Astrocyte of the hippocampus (primary cell): ENCODE data around the gene POLH.
A peak's percentile ranks its signal among the peaks of the same experiment; 100 is the strongest.

Source experiments
- DNase-seq: peaks from one replicate; pipeline ENCODE4 v3.0.0; 2011; ENCODE audit warnings: low read depth, low spot score

The POLH gene

DNA sequence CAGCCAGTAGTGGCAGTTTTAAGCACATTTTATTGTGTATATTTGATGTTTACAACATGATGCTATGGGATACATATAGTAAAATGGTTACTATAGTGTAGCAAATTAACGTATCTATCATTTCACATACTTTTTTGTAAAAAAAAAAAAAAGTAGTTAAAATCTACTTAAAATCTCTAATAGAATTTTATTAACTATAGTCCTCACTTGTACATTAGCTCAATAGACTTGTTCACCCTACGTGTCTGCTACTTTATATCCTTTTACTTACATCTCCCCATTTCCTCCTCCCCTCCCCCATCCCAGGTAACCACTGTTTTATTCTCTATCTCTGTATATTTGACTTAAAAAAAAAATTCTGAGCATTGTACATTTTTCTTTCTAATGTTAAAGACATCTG is 30.0 kb downstream of the POLH start:
- DNase-seq: no peak

- DNase-seq: peak; percentile 89
Measured at GRCh38 chr6:43608310-43608763, 32.4 kb downstream of the POLH start.

DNA sequence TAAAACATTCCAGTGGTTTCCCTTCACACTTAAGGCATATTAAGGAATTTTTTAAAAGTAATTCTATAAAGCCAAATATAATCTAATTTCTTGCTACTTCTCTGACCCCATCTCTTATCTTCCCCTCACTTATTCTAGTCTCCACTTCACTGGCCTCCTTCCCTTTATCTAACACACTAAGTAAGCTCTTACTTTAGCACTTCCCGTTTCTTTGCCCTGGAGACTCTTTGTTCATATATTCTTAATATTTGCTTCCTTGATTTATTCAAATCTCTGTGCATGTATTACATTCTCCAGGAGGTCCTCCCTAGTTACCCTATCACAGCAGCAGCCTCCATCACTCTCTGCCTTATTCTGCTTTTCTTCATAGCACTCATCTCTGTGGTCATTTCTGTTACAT is 32.8 kb downstream of the POLH start:
- no peak for DNase-seq

GRCh38 chr6:43609402-43609801 is 33.4 kb downstream of the POLH start:
- DNase-seq: no peak

GRCh38 chr6:43610431-43610830 is 34.4 kb downstream of the POLH start:
- DNase-seq: no peak

DNA sequence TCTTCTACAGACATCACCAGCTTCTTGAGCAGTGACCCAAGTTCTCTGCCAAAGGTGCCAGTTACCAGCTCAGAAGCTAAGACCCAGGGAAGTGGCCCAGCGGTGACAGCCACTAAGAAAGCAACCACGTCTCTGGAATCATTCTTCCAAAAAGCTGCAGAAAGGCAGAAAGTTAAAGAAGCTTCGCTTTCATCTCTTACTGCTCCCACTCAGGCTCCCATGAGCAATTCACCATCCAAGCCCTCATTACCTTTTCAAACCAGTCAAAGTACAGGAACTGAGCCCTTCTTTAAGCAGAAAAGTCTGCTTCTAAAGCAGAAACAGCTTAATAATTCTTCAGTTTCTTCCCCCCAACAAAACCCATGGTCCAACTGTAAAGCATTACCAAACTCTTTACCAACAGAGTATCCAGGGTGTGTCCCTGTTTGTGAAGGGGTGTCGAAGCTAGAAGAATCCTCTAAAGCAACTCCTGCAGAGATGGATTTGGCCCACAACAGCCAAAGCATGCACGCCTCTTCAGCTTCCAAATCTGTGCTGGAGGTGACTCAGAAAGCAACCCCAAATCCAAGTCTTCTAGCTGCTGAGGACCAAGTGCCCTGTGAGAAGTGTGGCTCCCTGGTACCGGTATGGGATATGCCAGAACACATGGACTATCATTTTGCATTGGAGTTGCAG is 37.9 kb downstream of the POLH start:
- no peak for DNase-seq

DNA sequence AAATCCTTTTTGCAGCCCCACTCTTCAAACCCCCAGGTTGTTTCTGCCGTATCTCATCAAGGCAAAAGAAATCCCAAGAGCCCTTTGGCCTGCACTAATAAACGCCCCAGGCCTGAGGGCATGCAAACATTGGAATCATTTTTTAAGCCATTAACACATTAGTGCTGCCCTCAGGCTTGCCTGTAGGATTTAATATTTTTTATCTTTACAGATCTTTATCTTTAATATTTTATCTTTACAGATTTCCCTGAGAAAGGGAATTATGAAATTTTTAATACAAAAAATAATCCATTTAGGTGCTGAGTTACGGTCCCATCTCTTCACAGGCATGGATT is 38.4 kb downstream of the POLH start:
- no peak for DNase-seq

DNA sequence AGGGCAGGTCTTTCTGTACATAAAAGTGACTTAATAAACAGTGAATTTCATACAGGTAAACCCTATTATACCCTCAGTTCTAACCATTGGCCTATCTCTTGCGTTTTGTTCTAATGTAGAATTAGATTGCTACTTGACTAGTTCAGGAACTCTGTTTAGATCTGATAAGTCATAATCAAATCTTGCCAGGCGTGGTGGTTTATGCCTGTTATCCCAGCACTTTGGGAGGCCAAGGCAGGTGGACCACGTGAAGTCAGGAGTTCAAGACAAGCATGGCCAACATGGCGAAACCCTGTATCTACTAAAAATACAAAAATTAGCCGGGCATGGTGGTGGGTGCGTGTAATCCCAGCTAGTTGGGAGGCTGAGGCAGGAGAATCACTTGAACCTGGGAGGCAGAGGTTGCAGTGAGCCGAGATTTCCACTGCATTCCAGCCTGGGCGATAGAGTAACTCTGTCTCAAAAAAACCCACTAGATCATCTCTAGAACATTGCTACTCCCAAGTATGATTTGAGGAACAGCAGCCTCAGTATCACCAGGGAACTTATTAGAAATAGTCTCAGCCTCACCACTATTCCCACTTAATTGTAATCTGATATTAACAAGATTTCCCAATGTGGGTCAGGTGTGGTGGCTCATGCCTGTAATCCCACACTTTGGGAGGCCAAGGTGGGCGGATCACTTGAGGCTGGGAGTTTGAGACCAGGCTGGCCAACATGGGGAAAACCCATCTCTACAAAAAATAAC is 40.9 kb downstream of the POLH start:
- no peak for DNase-seq

GRCh38 chr6:43621078-43621835 is 45.3 kb downstream of the POLH start:
- DNase-seq: no peak

- DNase-seq: no peak
Measured at GRCh38 chr6:43621836-43622180, 45.8 kb downstream of the POLH start.

DNA sequence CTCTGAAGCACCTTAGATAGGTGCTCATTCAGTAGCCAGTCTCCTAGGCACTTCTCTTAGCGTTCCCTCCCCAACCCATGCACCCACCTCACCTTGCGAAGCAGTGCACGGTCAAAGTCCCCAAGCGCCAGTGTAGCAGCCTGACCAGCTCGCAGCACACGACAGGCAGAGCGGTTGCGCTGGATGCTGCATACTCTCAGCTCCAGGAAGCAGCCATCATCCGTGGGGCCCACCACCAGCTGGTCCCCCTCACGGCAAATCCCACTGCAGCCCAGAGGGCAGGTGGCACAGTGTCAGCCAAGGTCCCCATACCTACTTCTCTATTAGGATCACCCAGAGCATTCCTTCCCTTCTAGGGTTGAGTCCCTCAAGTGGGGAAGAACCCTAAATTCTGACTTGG is 46.6 kb downstream of the POLH start:
- no peak for DNase-seq

- no peak for DNase-seq
Measured at GRCh38 chr6:43623880-43624785, 48.1 kb downstream of the POLH start.

DNA sequence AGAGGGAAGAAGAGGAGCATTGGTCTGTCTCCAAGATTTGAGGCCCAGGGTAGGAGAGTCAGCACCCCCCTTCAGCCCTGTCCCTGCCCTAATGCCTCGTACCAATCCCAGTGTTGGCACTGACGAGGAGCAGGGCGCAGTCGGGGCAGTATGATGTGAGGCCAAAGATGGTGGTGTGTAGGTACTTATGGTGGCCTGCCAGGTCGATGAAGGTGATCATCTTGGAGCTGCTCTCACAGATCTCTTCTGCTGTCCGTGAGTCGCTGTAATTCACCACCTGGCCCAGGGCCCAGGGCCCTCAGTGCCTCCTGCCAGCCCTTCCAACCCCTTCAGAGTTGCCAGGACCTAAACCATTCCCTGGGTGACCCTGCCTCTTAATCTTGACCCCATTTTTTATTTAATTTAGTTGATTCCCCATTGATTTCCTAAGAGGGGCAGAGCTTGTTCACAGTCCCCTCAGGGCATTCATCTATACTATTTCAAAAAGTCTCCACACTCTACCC is 48.9 kb downstream of the POLH start:
- DNase-seq: no peak

- no peak for DNase-seq
Measured at GRCh38 chr6:43625393-43625992, 49.5 kb downstream of the POLH start.

DNA sequence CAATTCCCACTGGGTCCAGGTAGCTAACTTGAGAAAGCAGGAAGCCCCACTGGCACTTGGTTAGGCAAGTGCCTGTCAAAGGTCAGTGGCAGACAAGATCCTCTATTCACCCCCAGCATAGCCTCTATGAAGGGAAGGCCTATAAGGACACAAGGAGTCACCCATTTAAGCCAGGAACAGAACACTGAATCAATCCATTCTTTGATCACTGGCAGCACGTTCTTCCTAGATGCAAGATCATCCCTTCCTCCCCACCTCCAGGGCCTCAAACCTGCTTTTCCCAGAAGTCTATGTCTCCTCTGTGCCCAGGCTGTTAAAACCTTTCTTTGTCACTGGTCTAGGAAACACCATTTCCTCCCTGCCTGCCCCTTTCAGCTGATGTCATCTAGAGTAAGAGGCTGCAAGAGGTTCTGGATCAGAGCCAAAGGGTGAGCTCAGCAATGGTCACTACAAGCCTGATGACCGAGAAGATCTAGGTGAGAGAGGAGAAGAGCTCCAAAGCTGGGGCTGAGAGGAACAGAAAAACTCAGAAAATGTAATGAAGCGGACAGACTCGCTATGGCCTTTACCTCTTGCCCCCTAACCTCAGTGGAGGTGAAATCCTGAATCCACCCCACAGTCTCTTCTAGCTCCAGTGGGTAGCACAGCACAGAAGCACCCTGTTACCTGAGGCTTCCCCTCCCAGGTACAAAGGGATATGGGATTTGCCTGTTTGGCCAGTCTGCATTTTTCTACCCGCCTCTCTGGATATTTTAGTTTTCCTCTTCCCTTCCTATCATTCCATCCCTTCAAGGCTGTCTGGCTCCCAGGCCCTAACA is 51.2 kb downstream of the POLH start:
- peak; percentile 94 for DNase-seq

- peak; percentile 66 for DNase-seq
Measured at GRCh38 chr6:43628393-43629103, 52.6 kb downstream of the POLH start.

- peak; percentile 100 for DNase-seq
Measured at GRCh38 chr6:43629104-43629504, 53.1 kb downstream of the POLH start, which contains the start of gene GTPBP2. Gene GTPBP2, minus strand, starts transcription at chr6:43629264. Its CDS starts 102 bp downstream, at chr6:43629162.

GRCh38 chr6:43629505-43630300 is 53.7 kb downstream of the POLH start:
- peak; percentile 98 for DNase-seq
